Keratinocyte (primary cell): ENCODE data around the gene HSF4. TPM values are rescaled to one million over a fixed set of nuclear protein-coding genes. Genes with fewer than 3 reads are reported as not detected.
A peak's percentile ranks its signal among the peaks of the same experiment; 100 is the strongest.

ENCODE experiments used
- DNase-seq: peaks from one replicate; pipeline ENCODE4 v3.0.0-alpha.2; 2011; ENCODE audit warnings: low read depth, missing footprints, low spot score
- FAIRE-seq: peaks from 2 replicates; lab custom pipeline; 2011; peaks lifted over from hg19 to GRCh38; lab: Jason Lieb, UNC
- H2AFZ ChIP-seq: 2 replicates; pipeline ENCODE4 v1.6.0; 2012; ENCODE audit warnings: low read length, control low read depth, inconsistent platforms; ENCODE audit not compliant: control insufficient read depth
- H3K27ac ChIP-seq: 2 replicates; pipeline ENCODE4 v1.5.1; 2011; ENCODE audit warnings: low read length; ENCODE audit not compliant: control insufficient read depth, insufficient read depth
- H3K27me3 ChIP-seq: 3 replicates; pipeline ENCODE4 v1.6.0; 2011; ENCODE audit warnings: low read length; ENCODE audit not compliant: control insufficient read depth, insufficient read depth; ENCODE audit errors: extremely low read depth
- H3K36me3 ChIP-seq, 2 experiments: 2 replicates in 1 of 2; 3 replicates in 1 of 2; pipeline ENCODE4 v1.5.1; 2011; ENCODE audit warnings: low read length in 2 of 2, mild to moderate bottlenecking in 1 of 2; ENCODE audit not compliant: control insufficient read depth in 2 of 2, insufficient read depth in 2 of 2; ENCODE audit errors: extremely low read depth in 1 of 2
- H3K4me1 ChIP-seq: 3 replicates; pipeline ENCODE4 v1.5.1; 2011; ENCODE audit warnings: low read length; ENCODE audit not compliant: control insufficient read depth, insufficient read depth; ENCODE audit errors: extremely low read depth
- H3K4me2 ChIP-seq: 3 replicates; pipeline ENCODE4 v1.6.0; 2011; ENCODE audit warnings: low read depth, low read length; ENCODE audit not compliant: control insufficient read depth, insufficient read depth; ENCODE audit errors: extremely low read depth
- H3K4me3 ChIP-seq, 3 experiments: fragments of 200-600 bp in 1 of 3; sonication (generic) in 1 of 3; 2 replicates in 2 of 3; 3 replicates in 1 of 3; pipeline ENCODE4 v1.5.1; 2011 to 2016; ENCODE audit warnings: low read length in 3 of 3, mild to moderate bottlenecking in 3 of 3, control low read depth in 2 of 3, inconsistent platforms in 1 of 3, low read depth in 1 of 3, mixed read lengths in 1 of 3, mixed run types in 1 of 3, moderate library complexity in 1 of 3; ENCODE audit not compliant: control insufficient read depth in 2 of 3, insufficient read depth in 2 of 3; ENCODE audit errors: extremely low read depth in 1 of 3
- H3K79me2 ChIP-seq: 2 replicates; pipeline ENCODE4 v1.6.0; 2012; ENCODE audit warnings: low read length; ENCODE audit not compliant: control insufficient read depth, insufficient read depth
- H3K9ac ChIP-seq: 3 replicates; pipeline ENCODE4 v1.6.0; 2011; ENCODE audit warnings: low read length; ENCODE audit not compliant: control insufficient read depth, insufficient read depth; ENCODE audit errors: extremely low read depth
- H3K9me1 ChIP-seq: 3 replicates; pipeline ENCODE4 v1.6.0; 2011; ENCODE audit warnings: low read length; ENCODE audit not compliant: control insufficient read depth, insufficient read depth; ENCODE audit errors: extremely low read depth
- H3K9me3 ChIP-seq: 2 replicates; pipeline ENCODE4 v1.5.1; 2012; ENCODE audit warnings: low read depth, low read length; ENCODE audit not compliant: control insufficient read depth
- H4K20me1 ChIP-seq: 3 replicates; pipeline ENCODE4 v1.6.0; 2011; ENCODE audit warnings: low read length; ENCODE audit not compliant: control insufficient read depth, insufficient read depth; ENCODE audit errors: extremely low read depth
- EZH2 ChIP-seq: IDR thresholded peaks from one replicate; pipeline ENCODE4 v1.6.1; 2012; ENCODE audit warnings: inconsistent platforms, mild to moderate bottlenecking, low read length, moderate library complexity
- dilution Hi-C: fragments of 300-500 bp; cut with MboI; formaldehyde crosslinking; loops from one replicate; pipeline ENCODE4 v1.7.0; 2020; ENCODE audit warnings: low sequenced_read_pairs; ENCODE audit not compliant: extremely low pct_ligation_motif_present
- polyA plus RNA-seq, 5 experiments: library from polyadenylated mRNA; depleted of rRNA in 3 of 5; stranded (reverse) in 3 of 5; stranded (forward) in 1 of 5; unstranded in 1 of 5; fragments of >200 nt; gene quantifications; 1 replicate in 1 of 5; 2 replicates in 3 of 5; 3 replicates in 1 of 5; pipeline versions ENCODE4 v1.2.1 to v1.2.3, GENCODE V29; 2011 to 2012; ENCODE audit warnings: missing spikeins in 2 of 5, low read depth in 1 of 5, low replicate concordance in 1 of 5
- TF ChIP-seq, protein P1 (sequence below), 3 experiments: IDR thresholded peaks in 1 of 3; conservative IDR thresholded peaks in 1 of 3; optimal IDR thresholded peaks in 1 of 3; 2 replicates in 2 of 3; 3 replicates in 1 of 3; pipeline versions ENCODE3 to v1.5.1; 2011; ENCODE audit warnings: low read length in 3 of 3, mild to moderate bottlenecking in 3 of 3, moderate library complexity in 2 of 3, control low read depth in 1 of 3, inconsistent platforms in 1 of 3; ENCODE audit not compliant: insufficient read depth in 2 of 3; ENCODE audit errors: extremely low read depth in 1 of 3

Gene HSF4
- polyA plus RNA-seq, 1 donor (not counting 4 experiments of a cell fraction or from before 2014, with no cell fraction given) = 4.3 TPM

GRCh38 chr16:67149276-67150046 is 15.1 kb upstream of the HSF4 start:
- FAIRE-seq (no peak), DNase-seq (no peak)
- TF ChIP-seq, protein P1, sequence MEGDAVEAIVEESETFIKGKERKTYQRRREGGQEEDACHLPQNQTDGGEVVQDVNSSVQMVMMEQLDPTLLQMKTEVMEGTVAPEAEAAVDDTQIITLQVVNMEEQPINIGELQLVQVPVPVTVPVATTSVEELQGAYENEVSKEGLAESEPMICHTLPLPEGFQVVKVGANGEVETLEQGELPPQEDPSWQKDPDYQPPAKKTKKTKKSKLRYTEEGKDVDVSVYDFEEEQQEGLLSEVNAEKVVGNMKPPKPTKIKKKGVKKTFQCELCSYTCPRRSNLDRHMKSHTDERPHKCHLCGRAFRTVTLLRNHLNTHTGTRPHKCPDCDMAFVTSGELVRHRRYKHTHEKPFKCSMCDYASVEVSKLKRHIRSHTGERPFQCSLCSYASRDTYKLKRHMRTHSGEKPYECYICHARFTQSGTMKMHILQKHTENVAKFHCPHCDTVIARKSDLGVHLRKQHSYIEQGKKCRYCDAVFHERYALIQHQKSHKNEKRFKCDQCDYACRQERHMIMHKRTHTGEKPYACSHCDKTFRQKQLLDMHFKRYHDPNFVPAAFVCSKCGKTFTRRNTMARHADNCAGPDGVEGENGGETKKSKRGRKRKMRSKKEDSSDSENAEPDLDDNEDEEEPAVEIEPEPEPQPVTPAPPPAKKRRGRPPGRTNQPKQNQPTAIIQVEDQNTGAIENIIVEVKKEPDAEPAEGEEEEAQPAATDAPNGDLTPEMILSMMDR (optimal IDR thresholded peaks at IDR 0.05 in 1 of 3, IDR thresholded peaks at IDR 0.05 in 1 of 3, conservative IDR thresholded peaks at IDR 0.05 in 1 of 3; ENCODE audit: extremely low read depth in 1 of 3, insufficient read depth in 2 of 3, low read length in 3 of 3) = no peak
- Histone ChIP-seq H3K4me3 (no peak overlapping the region), H2AFZ (no peak overlapping the region), H3K4me2 (no peak overlapping the region), H3K79me2 (no peaks in the 10 kb centered on the region), H3K9ac (no peak overlapping the region), H3K9me3 (no peaks in the 10 kb centered on the region), H3K27me3 (no peaks in the 10 kb centered on the region), H3K36me3 (peaks cover 27 to 37% of the 10 kb centered on the region in 2 experiments), H3K4me1 (peaks cover 14% of the 10 kb centered on the region), H3K9me1 (no peaks in the 10 kb centered on the region), H3K27ac (no peak overlapping the region), H4K20me1 (peaks cover under 1% of the 10 kb centered on the region)
- dilution Hi-C loops = no loop called here

DNA sequence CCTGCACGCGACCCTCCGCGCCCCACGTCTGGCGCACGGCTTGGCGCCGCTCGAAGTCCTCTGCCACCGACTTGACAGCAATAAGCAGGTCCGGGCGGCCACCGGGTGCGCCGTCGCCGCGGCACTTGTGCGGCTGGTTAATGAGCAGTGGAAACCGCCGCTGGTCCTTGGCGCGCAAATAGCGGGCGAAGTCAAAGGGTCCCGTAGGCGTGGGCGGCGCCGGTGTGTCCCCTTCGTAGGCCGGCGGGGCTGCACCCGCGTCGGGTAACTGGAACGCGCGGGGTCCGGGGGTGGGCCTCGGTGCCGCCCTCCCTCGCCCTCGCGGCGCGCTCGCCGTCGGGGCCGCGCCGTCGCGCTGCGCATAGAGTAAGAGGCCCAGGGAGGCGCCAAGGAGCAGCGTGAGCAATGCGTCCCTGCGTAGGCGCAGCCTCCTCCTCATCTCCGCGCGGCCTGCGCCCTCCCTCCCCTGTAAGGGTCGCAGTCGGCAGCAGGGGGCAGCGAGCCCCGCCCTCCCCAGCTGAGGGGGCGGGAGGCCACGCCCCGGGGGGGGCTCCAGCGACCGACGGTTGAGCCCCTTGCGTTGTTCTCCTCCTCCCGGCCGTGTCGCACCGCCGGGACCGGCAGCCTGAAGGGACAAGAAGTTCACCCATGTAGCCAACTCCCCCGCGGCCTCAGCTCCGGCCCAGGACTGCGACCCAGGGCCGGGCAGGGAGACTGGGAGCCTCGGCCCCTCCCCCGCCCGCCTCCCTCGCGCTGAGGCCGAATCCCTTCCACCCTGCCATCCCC is 14.3 kb upstream of the HSF4 start:
- dilution Hi-C loops = no loop called here
- H3K27ac ChIP-seq = no peak overlapping the region

More for the DNA sequence above, 14.3 kb upstream of the HSF4 start:
- peaks cover 21 to 35% of the 10 kb centered on the region in 2 experiments for H3K36me3 ChIP-seq
- H4K20me1 ChIP-seq = peaks cover 4% of the 10 kb centered on the region
- H3K9me1 ChIP-seq = no peaks in the 10 kb centered on the region
- H3K27me3 ChIP-seq = no peaks in the 10 kb centered on the region
- peaks cover 14% of the 10 kb centered on the region for H3K4me1 ChIP-seq
- FAIRE-seq = no peak
- peak overlapping the region; percentile 47 for H3K9ac ChIP-seq
- no peaks in the 10 kb centered on the region for H3K9me3 ChIP-seq
- peak overlapping the region; percentile 84 for H2AFZ ChIP-seq
- no peaks in the 10 kb centered on the region for H3K79me2 ChIP-seq
- TF ChIP-seq EZH2 = no peak
- TF ChIP-seq, protein P1 (optimal IDR thresholded peaks at IDR 0.05 in 1 of 3, IDR thresholded peaks at IDR 0.05 in 1 of 3, conservative IDR thresholded peaks at IDR 0.05 in 1 of 3; ENCODE audit: extremely low read depth in 1 of 3, insufficient read depth in 2 of 3, low read length in 3 of 3) = peak in 2 of 3 experiments; percentile 17 to 32
- peak overlapping the region; percentile 52 to 65 (median 59) for H3K4me3 ChIP-seq
- DNase-seq = no peak
- H3K4me2 ChIP-seq = peak overlapping the region; percentile 87
